ENCODE results near the gene TECRL.

- TF ChIP-seq POLR2A (IDR thresholded peaks at IDR 0.05; ENCODE audit: low read depth, low read length) (no peak), POLR2AphosphoS5 (IDR thresholded peaks at IDR 0.05; ENCODE audit: low read depth, low read length) (no peak), POU2F2 (IDR thresholded peaks at IDR 0.05; ENCODE audit: low read depth, low read length) (no peak), SPI1 (IDR thresholded peaks at IDR 0.05; ENCODE audit: low read depth, low read length) (no peak), TAF1 (IDR thresholded peaks at IDR 0.05; ENCODE audit: low read depth, low read length) (no peak)
These were observed 158.8 kb downstream of the TECRL start for GRCh38 chr4:64250488-64250887.
